KBM-7 (cell line): ENCODE results near the gene NAA35.
"Not testable (repeated sequence)": the region's sequence is repeated elsewhere in the genome, so short reads cannot be mapped to it uniquely, and the experiment has no call there.

Experiments used
- DNase-seq: peaks from one replicate; pipeline ENCODE4 v3.0.0-alpha.2; 2015
- in situ Hi-C: fragments of 300-500 bp; cut with MboI; formaldehyde crosslinking; loops from 2 replicates; pipeline ENCODE4 v1.14.3; 2020; ENCODE audit warnings: low sequenced_read_pairs, low pct_unique_long_range_greater_than_20kb, mixed read lengths

Gene NAA35

GRCh38 chr9:85940832-85941621 lies at the start of gene NAA35:
TSS of gene NAA35 (plus strand) at chr9:85941146. CDS start at chr9:85942160, 1,014 bp downstream.
- DNase-seq = peak; percentile 99
- in situ Hi-C loops = no loop called here

GRCh38 chr9:85892401-85892800 lies 48.5 kb upstream of the NAA35 start:
- in situ Hi-C loops = no loop called here
- DNase-seq = peak; percentile 56

GRCh38 chr9:85895685-85896084 lies 45.3 kb upstream of the NAA35 start:
- DNase-seq = no peak
- in situ Hi-C loops = no loop called here

- in situ Hi-C loops = no loop called here
- peak; percentile 64 for DNase-seq
Measured at GRCh38 chr9:85897848-85898247, 43.1 kb upstream of the NAA35 start.

- in situ Hi-C loops = no loop called here
- DNase-seq = no peak
Measured at GRCh38 chr9:85898332-85898731, 42.6 kb upstream of the NAA35 start.

- no peak for DNase-seq
- in situ Hi-C loops = no loop called here
Measured at GRCh38 chr9:85899388-85899787, 41.6 kb upstream of the NAA35 start.

GRCh38 chr9:85900504-85901201 lies 40.3 kb upstream of the NAA35 start:
- peak; percentile 84 for DNase-seq
- in situ Hi-C loops = no loop called here

GRCh38 chr9:85904975-85905374 lies 36.0 kb upstream of the NAA35 start:
- in situ Hi-C loops = no loop called here
- no peak for DNase-seq

GRCh38 chr9:85905957-85906356 lies 35.0 kb upstream of the NAA35 start:
- DNase-seq = no peak
- in situ Hi-C loops = no loop called here

GRCh38 chr9:85909390-85909789 lies 31.6 kb upstream of the NAA35 start:
- peak; percentile 7 for DNase-seq
- in situ Hi-C loops = no loop called here

GRCh38 chr9:85914108-85914507 lies 26.8 kb upstream of the NAA35 start:
- in situ Hi-C loops = no loop called here
- no peak for DNase-seq

GRCh38 chr9:85917756-85918155 lies 23.2 kb upstream of the NAA35 start:
- in situ Hi-C loops = no loop called here
- no peak for DNase-seq

GRCh38 chr9:85925493-85925892 lies 15.5 kb upstream of the NAA35 start:
- no peak for DNase-seq
- in situ Hi-C loops = no loop called here

GRCh38 chr9:85927076-85927475 lies 13.9 kb upstream of the NAA35 start:
- DNase-seq = no peak
- in situ Hi-C loops = no loop called here

GRCh38 chr9:85931495-85931894 lies 9.5 kb upstream of the NAA35 start:
- in situ Hi-C loops = no loop called here
- DNase-seq = no peak

GRCh38 chr9:85935950-85936349 lies 5.0 kb upstream of the NAA35 start:
- DNase-seq, in situ Hi-C loops: not testable (repeated sequence)

GRCh38 chr9:85940275-85940831 lies 593 bp upstream of the NAA35 start:
- in situ Hi-C loops = no loop called here
- DNase-seq = no peak

GRCh38 chr9:85941622-85941940 lies 635 bp downstream of the NAA35 start:
- no peak for DNase-seq
- in situ Hi-C loops = no loop called here

GRCh38 chr9:85941966-85942912 lies 1.3 kb downstream of the NAA35 start:
- no peak for DNase-seq
- in situ Hi-C loops = no loop called here
